ENCODE measurements around the gene IL17RE.

IL17RE gene

GRCh38 chr3:9909221-9910013 lies 6.8 kb downstream of the IL17RE start:
- no peak for DNase-seq

- DNase-seq = no peak
Observed at GRCh38 chr3:9911863-9912262, 9.2 kb downstream of the IL17RE start.

GRCh38 chr3:9912294-9912935 lies 9.8 kb downstream of the IL17RE start:
- no peak for DNase-seq

GRCh38 chr3:9913601-9914000 lies 11.0 kb downstream of the IL17RE start:
- no peak for DNase-seq

- DNase-seq = no peak
Observed at GRCh38 chr3:9914011-9914410, 11.4 kb downstream of the IL17RE start.

GRCh38 chr3:9914559-9915253 lies 12.1 kb downstream of the IL17RE start:
- DNase-seq = no peak

- no peak for DNase-seq
Observed at GRCh38 chr3:9915254-9916141, 12.8 kb downstream of the IL17RE start.

- DNase-seq = no peak
Observed at GRCh38 chr3:9916346-9916733, 13.7 kb downstream of the IL17RE start.

- DNase-seq = peak; percentile 78
Observed at GRCh38 chr3:9916734-9917680, 14.4 kb downstream of the IL17RE start, which contains the start of gene IL17RC. IL17RC (plus strand) TSS chr3:9917098; CDS start chr3:9917316, 218 bp downstream.

- DNase-seq = no peak
Observed at GRCh38 chr3:9917820-9918219, 15.2 kb downstream of the IL17RE start.

GRCh38 chr3:9918261-9919038 lies 15.8 kb downstream of the IL17RE start:
- no peak for DNase-seq

- no peak for DNase-seq
Observed at GRCh38 chr3:9928158-9928557, 25.5 kb downstream of the IL17RE start.

- no peak for DNase-seq
Observed at GRCh38 chr3:9930804-9931418, 28.3 kb downstream of the IL17RE start.

GRCh38 chr3:9932535-9932842 lies 29.8 kb downstream of the IL17RE start:
- no peak for DNase-seq

GRCh38 chr3:9932843-9933560 lies 30.4 kb downstream of the IL17RE start:
- DNase-seq = peak; percentile 79

- peak; percentile 76 for DNase-seq
Observed at GRCh38 chr3:9933561-9934234, 31.1 kb downstream of the IL17RE start, which contains the start of gene CRELD1. CRELD1 (plus strand) TSS chr3:9933834; CDS start chr3:9934439, 605 bp downstream.

- no peak for DNase-seq
Observed at GRCh38 chr3:9934235-9934621, 31.6 kb downstream of the IL17RE start.

GRCh38 chr3:9934993-9935392 lies 32.3 kb downstream of the IL17RE start:
- DNase-seq = no peak

- no peak for DNase-seq
Observed at GRCh38 chr3:9935966-9936510, 33.4 kb downstream of the IL17RE start.
